IPS DF 4.7 (cell line): Measurements from ENCODE around the gene EPHA3.
A peak's percentile ranks its signal among the peaks of the same experiment; 100 is the strongest.

Experiments used
- DNase-seq: peaks from one replicate; pipeline ENCODE4 v3.0.0-alpha.2; 2013; ENCODE audit warnings: low spot score; ENCODE audit errors: extremely low read depth

Gene EPHA3

GRCh38 chr3:89145995-89146394, 38.6 kb downstream of the EPHA3 start:
- DNase-seq, result no peak

- DNase-seq, result no peak
Observed at GRCh38 chr3:89154416-89154815, 47.0 kb downstream of the EPHA3 start.

GRCh38 chr3:89155811-89156210, 48.4 kb downstream of the EPHA3 start:
- no peak for DNase-seq

- no peak for DNase-seq
Observed at GRCh38 chr3:89157575-89157974, 50.2 kb downstream of the EPHA3 start.

- no peak for DNase-seq
Observed at GRCh38 chr3:89159605-89160004, 52.2 kb downstream of the EPHA3 start.

- no peak for DNase-seq
Observed at GRCh38 chr3:89164774-89165173, 57.4 kb downstream of the EPHA3 start.

GRCh38 chr3:89165636-89166263, 58.3 kb downstream of the EPHA3 start:
- peak; percentile 46 for DNase-seq

GRCh38 chr3:89171687-89172545, 64.5 kb downstream of the EPHA3 start:
- no peak for DNase-seq

GRCh38 chr3:89173546-89173945, 66.1 kb downstream of the EPHA3 start:
- DNase-seq, result no peak

- no peak for DNase-seq
Observed at GRCh38 chr3:89179355-89180001, 72.1 kb downstream of the EPHA3 start.

- DNase-seq, result no peak
Observed at GRCh38 chr3:89180334-89180733, 72.9 kb downstream of the EPHA3 start.

- DNase-seq, result no peak
Observed at GRCh38 chr3:89182056-89182455, 74.6 kb downstream of the EPHA3 start.

GRCh38 chr3:89184151-89184995, 77.0 kb downstream of the EPHA3 start:
- no peak for DNase-seq

GRCh38 chr3:89186456-89186855, 79.0 kb downstream of the EPHA3 start:
- no peak for DNase-seq

- DNase-seq, result no peak
Observed at GRCh38 chr3:89198591-89198990, 91.2 kb downstream of the EPHA3 start.

- DNase-seq, result no peak
Observed at GRCh38 chr3:89212619-89213018, 105.2 kb downstream of the EPHA3 start.

- no peak for DNase-seq
Observed at GRCh38 chr3:89216016-89216739, 108.8 kb downstream of the EPHA3 start.

GRCh38 chr3:89217148-89217685, 109.8 kb downstream of the EPHA3 start:
- DNase-seq, result no peak

GRCh38 chr3:89221924-89222323, 114.5 kb downstream of the EPHA3 start:
- DNase-seq, result no peak

GRCh38 chr3:89223188-89223587, 115.8 kb downstream of the EPHA3 start:
- no peak for DNase-seq

- no peak for DNase-seq
Observed at GRCh38 chr3:89227218-89227617, 119.8 kb downstream of the EPHA3 start.
